ENCODE measurements around the gene SH3PXD2B.
A peak's percentile ranks its signal among the peaks of the same experiment; 100 is the strongest.

SH3PXD2B gene

GRCh38 chr5:172453206-172453985, 929 bp downstream of the SH3PXD2B start:
- DNase-seq (ENCODE audit: low read depth in 2 of 3, low spot score in 2 of 3): no peak

DNA sequence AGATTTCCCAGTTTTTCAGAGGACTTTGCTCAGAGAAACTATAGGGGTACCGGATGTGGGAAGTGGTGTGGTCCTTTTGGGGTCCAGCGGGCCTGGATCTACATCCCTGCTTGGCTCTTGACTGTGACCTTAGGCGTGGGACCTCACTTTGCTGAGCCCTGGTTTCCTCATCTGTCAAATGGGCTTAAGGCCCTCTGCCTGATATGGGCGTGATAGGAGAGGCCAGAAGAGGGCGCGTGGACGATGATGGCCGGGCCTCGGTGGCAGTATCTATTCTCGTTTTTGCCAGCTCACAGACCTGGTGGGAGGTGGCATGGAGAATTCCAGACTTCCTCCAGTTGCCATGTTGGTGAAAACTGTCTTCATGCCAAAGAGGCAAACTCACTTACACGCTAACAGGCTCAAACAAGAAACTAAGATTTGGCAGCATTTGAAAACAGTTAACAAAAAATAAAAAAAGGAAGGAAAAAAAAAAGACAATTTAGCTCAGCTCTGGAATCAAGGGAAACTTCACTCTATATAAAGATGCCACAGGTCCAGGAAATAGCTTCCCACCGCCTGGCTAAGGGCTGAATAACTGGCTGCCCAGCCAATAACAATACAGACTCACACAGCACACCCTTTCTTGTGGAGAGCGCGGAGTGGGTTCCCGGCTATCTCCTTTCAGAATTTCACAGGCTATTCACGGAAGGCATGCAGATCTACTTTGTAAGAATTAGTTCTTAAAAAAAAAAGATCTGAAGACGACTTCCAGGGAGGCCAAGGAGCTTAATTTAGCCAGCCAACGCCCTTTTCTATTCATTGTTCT, 1.7 kb downstream of the SH3PXD2B start:
- DNase-seq (ENCODE audit: low read depth in 2 of 3, low spot score in 2 of 3): no peak

DNA sequence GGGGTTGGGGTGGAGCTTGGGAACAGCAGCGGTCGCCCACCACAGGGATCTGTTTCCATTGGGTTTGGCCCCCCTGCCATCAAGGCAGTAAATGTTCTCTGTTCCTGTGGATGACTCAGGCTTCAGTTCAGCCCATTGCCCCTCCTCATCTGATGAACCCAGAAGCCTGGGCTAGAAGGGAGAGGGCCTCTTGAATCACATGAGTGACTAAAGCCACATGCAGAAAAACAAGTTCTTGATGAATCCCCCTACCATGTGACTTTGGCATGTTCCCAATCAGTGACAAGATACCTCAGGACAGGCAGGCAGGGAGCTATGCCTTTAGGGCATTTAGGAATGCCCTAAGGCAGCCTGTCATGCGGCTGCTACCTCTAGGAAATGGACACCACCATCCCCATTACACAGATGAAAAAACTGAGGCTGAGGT, 2.5 kb downstream of the SH3PXD2B start:
- DNase-seq (ENCODE audit: low read depth in 2 of 3, low spot score in 2 of 3): no peak

GRCh38 chr5:172450861-172451695, 3.2 kb downstream of the SH3PXD2B start:
- DNase-seq (ENCODE audit: low read depth in 2 of 3, low spot score in 2 of 3): no peak

- no peak for DNase-seq (ENCODE audit: low read depth in 2 of 3, low spot score in 2 of 3)
These were observed 3.9 kb downstream of the SH3PXD2B start for GRCh38 chr5:172450453-172450852.

GRCh38 chr5:172448999-172449398, 5.3 kb downstream of the SH3PXD2B start:
- no peak for DNase-seq (ENCODE audit: low read depth in 2 of 3, low spot score in 2 of 3)

GRCh38 chr5:172447646-172448365, 6.5 kb downstream of the SH3PXD2B start:
- DNase-seq (ENCODE audit: low read depth in 2 of 3, low spot score in 2 of 3): no peak

- no peak for DNase-seq (ENCODE audit: low read depth in 2 of 3, low spot score in 2 of 3)
These were observed 7.8 kb downstream of the SH3PXD2B start for GRCh38 chr5:172446336-172447051.

GRCh38 chr5:172445866-172446265, 8.5 kb downstream of the SH3PXD2B start:
- DNase-seq (ENCODE audit: low read depth in 2 of 3, low spot score in 2 of 3): no peak

GRCh38 chr5:172444626-172445365, 9.5 kb downstream of the SH3PXD2B start:
- DNase-seq (ENCODE audit: low read depth in 2 of 3, low spot score in 2 of 3): no peak

GRCh38 chr5:172444110-172444510, 10.2 kb downstream of the SH3PXD2B start:
- DNase-seq (ENCODE audit: low read depth in 2 of 3, low spot score in 2 of 3): no peak

- peak in 2 of 3 experiments; percentile 37 to 41 for DNase-seq (ENCODE audit: low read depth in 2 of 3, low spot score in 2 of 3)
These were observed 10.8 kb downstream of the SH3PXD2B start for GRCh38 chr5:172443441-172444109.

DNA sequence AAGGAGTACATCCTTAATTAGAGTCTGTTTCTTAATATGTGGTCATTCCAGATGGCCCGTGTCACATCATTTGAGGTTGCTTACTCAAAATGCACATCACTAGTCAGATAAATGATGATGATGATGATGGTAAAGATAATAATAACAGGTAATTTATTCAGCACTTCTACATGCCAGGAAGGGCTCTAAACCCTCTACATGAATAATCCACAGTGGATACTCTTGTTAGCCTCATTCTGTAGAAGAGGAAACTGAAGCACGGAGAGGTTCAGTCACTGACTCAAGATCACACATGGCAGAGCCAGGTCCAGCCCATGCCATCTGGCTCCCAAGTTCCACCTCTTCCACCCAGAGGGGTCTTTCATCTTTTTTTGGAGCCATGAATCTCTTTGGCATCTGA, 11.7 kb downstream of the SH3PXD2B start:
- no peak for DNase-seq (ENCODE audit: low read depth in 2 of 3, low spot score in 2 of 3)

GRCh38 chr5:172441262-172441751, 13.0 kb downstream of the SH3PXD2B start:
- DNase-seq (ENCODE audit: low read depth in 2 of 3, low spot score in 2 of 3): no peak

GRCh38 chr5:172440486-172440885, 13.8 kb downstream of the SH3PXD2B start:
- DNase-seq (ENCODE audit: low read depth in 2 of 3, low spot score in 2 of 3): no peak

GRCh38 chr5:172439785-172440477, 14.4 kb downstream of the SH3PXD2B start:
- DNase-seq (ENCODE audit: low read depth in 2 of 3, low spot score in 2 of 3): no peak

- DNase-seq (ENCODE audit: low read depth in 2 of 3, low spot score in 2 of 3): no peak
These were observed 16.0 kb downstream of the SH3PXD2B start for GRCh38 chr5:172438319-172438668.
